ENCODE results near the gene MPRIP.

The MPRIP gene

DNA sequence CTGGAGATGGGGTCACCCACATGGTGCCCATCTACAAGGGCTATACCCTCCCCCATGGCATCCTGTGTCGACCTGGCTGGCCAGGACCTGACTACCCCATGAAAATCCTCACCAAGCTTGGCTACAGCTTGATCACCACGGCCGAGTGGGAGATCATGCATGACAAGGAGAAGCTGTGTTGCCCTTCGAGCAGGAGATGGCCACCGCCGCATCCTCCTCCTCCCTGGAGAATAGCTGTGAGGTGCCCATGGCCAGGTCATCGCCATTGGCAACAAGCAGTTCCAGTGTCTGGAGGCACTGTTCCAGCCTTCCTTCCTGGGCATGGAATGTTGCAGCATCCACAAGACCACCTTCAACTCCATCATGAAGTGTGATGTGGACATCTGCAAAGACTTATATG lies 200.0 kb downstream of the MPRIP start:
- TF ChIP-seq, protein P1, sequence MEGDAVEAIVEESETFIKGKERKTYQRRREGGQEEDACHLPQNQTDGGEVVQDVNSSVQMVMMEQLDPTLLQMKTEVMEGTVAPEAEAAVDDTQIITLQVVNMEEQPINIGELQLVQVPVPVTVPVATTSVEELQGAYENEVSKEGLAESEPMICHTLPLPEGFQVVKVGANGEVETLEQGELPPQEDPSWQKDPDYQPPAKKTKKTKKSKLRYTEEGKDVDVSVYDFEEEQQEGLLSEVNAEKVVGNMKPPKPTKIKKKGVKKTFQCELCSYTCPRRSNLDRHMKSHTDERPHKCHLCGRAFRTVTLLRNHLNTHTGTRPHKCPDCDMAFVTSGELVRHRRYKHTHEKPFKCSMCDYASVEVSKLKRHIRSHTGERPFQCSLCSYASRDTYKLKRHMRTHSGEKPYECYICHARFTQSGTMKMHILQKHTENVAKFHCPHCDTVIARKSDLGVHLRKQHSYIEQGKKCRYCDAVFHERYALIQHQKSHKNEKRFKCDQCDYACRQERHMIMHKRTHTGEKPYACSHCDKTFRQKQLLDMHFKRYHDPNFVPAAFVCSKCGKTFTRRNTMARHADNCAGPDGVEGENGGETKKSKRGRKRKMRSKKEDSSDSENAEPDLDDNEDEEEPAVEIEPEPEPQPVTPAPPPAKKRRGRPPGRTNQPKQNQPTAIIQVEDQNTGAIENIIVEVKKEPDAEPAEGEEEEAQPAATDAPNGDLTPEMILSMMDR (IDR thresholded peaks at IDR 0.05; ENCODE audit: low read depth, low read length, missing control alignments), result no peak
- in situ Hi-C loops (cut with HindIII; ENCODE audit: low pct_ligation_motif_present, low sequenced_read_pairs), result no loop called here
- H3K36me3 ChIP-seq (replicated peaks), result peaks cover 10% of the 10 kb centered on the region
- no peak overlapping the region for H3K4me3 ChIP-seq (ENCODE audit: low read depth, low read length)
- H3K27ac ChIP-seq, result no peak overlapping the region
- no peaks in the 10 kb centered on the region for H3K27me3 ChIP-seq (replicated peaks)
- no peak for DNase-seq
